Astrocyte (in vitro differentiated cells and primary cell): ENCODE measurements around the gene LITAF.

ENCODE experiments used
- CTCF ChIP-seq: IDR thresholded peaks from 2 replicates; pipeline ENCODE4 v1.5.1; 2011; ENCODE audit warnings: low read depth, mild to moderate bottlenecking, inconsistent platforms, low read length, moderate library complexity; ENCODE audit not compliant: insufficient read depth
- EZH2 ChIP-seq: IDR thresholded peaks from 2 replicates; pipeline ENCODE4 v1.6.1; 2012; ENCODE audit warnings: mild to moderate bottlenecking, low read length, inconsistent platforms; ENCODE audit not compliant: insufficient read depth

- TF ChIP-seq CTCF = no peak
- TF ChIP-seq EZH2 = no peak
Observed at GRCh38 chr16:11561856-11562255, 24.9 kb downstream of the LITAF start.
